ENCODE results near the gene SLC25A4. TPM values are rescaled to one million over a fixed set of nuclear protein-coding genes. Genes with fewer than 3 reads are reported as not detected.
"Not testable (repeated sequence)": the region's sequence is repeated elsewhere in the genome, so short reads cannot be mapped to it uniquely, and the experiment has no call there.

Gene SLC25A4
- total RNA-seq, 1 donor from 2014 or later, result 61.5 TPM

GRCh38 chr4:185113340-185113739, 29.7 kb upstream of the SLC25A4 start:
- Mint-ChIP-seq H3K9me3 (ENCODE audit: low read depth) (no peaks in the 10 kb centered on the region), H3K27ac (ENCODE audit: unreplicated experiment) (no peak overlapping the region), H3K4me1 (ENCODE audit: low read depth) (peaks cover 38% of the 10 kb centered on the region), H3K4me3 (ENCODE audit: unreplicated experiment) (no peak overlapping the region), H3K36me3 (ENCODE audit: low read depth) (no peaks in the 10 kb centered on the region), H3K27me3 (ENCODE audit: low read depth) (no peaks in the 10 kb centered on the region)
- no peak for TF ChIP-seq CTCF (IDR thresholded peaks at IDR 0.05)
- DNase-seq (ENCODE audit: low spot score), result no peak

DNA sequence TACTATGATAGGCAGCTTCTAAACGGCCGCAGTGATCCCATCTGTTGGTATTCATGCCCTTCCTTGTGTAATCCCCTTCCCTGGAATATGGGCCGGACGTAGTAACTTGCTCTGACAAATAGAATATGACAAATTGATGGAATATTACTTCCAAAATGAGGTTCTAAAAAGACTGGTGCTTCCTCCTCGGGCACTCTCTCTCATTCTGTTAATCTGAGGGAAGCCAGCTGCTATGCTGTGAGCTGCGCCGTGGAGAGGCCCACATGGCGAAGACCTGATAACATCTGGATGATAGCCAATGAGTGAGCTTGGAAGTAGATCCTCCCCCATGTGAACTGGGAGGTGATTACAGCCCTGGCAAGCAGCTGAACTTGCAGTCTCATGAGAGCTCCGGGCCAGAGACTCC, 27.2 kb upstream of the SLC25A4 start:
- DNase-seq (ENCODE audit: low spot score), result no peak
- no peak for TF ChIP-seq CTCF (IDR thresholded peaks at IDR 0.05)
- Mint-ChIP-seq H3K27me3 (ENCODE audit: low read depth) (no peaks in the 10 kb centered on the region), H3K27ac (ENCODE audit: unreplicated experiment) (peak overlapping the region; percentile 62), H3K36me3 (ENCODE audit: low read depth) (no peaks in the 10 kb centered on the region), H3K9me3 (ENCODE audit: low read depth) (no peaks in the 10 kb centered on the region), H3K4me3 (ENCODE audit: unreplicated experiment) (no peak overlapping the region), H3K4me1 (ENCODE audit: low read depth) (peaks cover 49% of the 10 kb centered on the region)

- TF ChIP-seq CTCF (IDR thresholded peaks at IDR 0.05), result no peak
Measured at GRCh38 chr4:185117300-185117934, 25.6 kb upstream of the SLC25A4 start.

GRCh38 chr4:185118876-185119275, 24.2 kb upstream of the SLC25A4 start:
- H3K36me3 Mint-ChIP-seq (ENCODE audit: low read depth), result no peaks in the 10 kb centered on the region
- H3K27ac Mint-ChIP-seq (ENCODE audit: unreplicated experiment), result no peak overlapping the region
- H3K4me3 Mint-ChIP-seq (ENCODE audit: unreplicated experiment), result no peak overlapping the region
- no peak for TF ChIP-seq CTCF (IDR thresholded peaks at IDR 0.05)
- peaks cover 20% of the 10 kb centered on the region for H3K4me1 Mint-ChIP-seq (ENCODE audit: low read depth)
- no peaks in the 10 kb centered on the region for H3K9me3 Mint-ChIP-seq (ENCODE audit: low read depth)
- peaks cover 2% of the 10 kb centered on the region for H3K27me3 Mint-ChIP-seq (ENCODE audit: low read depth)
- DNase-seq (ENCODE audit: low spot score), result no peak

More at GRCh38 chr4:185117300-185117934, 25.6 kb upstream of the SLC25A4 start:
- no peak overlapping the region for H3K27ac Mint-ChIP-seq (ENCODE audit: unreplicated experiment)
- DNase-seq (ENCODE audit: low spot score), result no peak
- no peaks in the 10 kb centered on the region for H3K9me3 Mint-ChIP-seq (ENCODE audit: low read depth)
- no peaks in the 10 kb centered on the region for H3K36me3 Mint-ChIP-seq (ENCODE audit: low read depth)
- H3K27me3 Mint-ChIP-seq (ENCODE audit: low read depth), result no peaks in the 10 kb centered on the region
- no peak overlapping the region for H3K4me3 Mint-ChIP-seq (ENCODE audit: unreplicated experiment)
- peaks cover 35% of the 10 kb centered on the region for H3K4me1 Mint-ChIP-seq (ENCODE audit: low read depth)

DNA sequence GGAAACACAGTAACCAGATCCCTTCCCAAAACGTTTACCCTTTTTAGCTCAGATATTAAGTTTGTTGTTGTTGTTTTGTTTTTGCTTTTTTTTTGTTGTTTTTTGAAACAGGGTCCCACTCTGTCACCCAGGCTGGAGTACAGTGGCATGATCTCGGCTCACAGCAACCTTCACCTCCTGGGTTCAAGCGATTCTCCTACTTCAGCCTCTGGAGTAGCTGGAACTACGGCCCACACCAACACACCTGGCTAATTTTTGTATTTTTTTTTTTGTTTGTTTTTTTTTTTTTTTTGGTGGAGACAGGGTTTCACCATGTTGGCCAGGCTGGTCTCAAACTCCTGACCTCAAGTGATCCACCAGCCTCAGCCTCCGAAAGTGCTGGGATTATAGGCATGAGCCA, 23.6 kb upstream of the SLC25A4 start:
- H3K27me3 Mint-ChIP-seq (ENCODE audit: low read depth); H3K9me3 Mint-ChIP-seq (ENCODE audit: low read depth); H3K4me3 Mint-ChIP-seq (ENCODE audit: unreplicated experiment); H3K27ac Mint-ChIP-seq (ENCODE audit: unreplicated experiment); DNase-seq (ENCODE audit: low spot score); H3K36me3 Mint-ChIP-seq (ENCODE audit: low read depth): not testable (repeated sequence)
- peaks cover 20% of the 10 kb centered on the region for H3K4me1 Mint-ChIP-seq (ENCODE audit: low read depth)
